Kidney epithelial cell (primary cell): ENCODE data around the gene LARP4B. TPM values are rescaled to one million over a fixed set of nuclear protein-coding genes. Genes with fewer than 3 reads are reported as not detected.

Experiments
- DNase-seq: peaks from one replicate; pipeline ENCODE4 v3.0.0-alpha.2; 2010; ENCODE audit warnings: low read depth
- H3K27me3 ChIP-seq: 2 replicates; pipeline ENCODE4 v1.6.0; 2011; ENCODE audit warnings: low read length; ENCODE audit not compliant: control insufficient read depth, insufficient read depth
- H3K36me3 ChIP-seq: 2 replicates; pipeline ENCODE4 v1.5.1; 2011; ENCODE audit warnings: low read length; ENCODE audit not compliant: control insufficient read depth, insufficient read depth
- H3K4me3 ChIP-seq: 2 replicates; pipeline ENCODE4 v1.5.1; 2011; ENCODE audit warnings: low read depth, mild to moderate bottlenecking, control low read depth, low read length
- CTCF ChIP-seq: IDR thresholded peaks from 2 replicates; pipeline ENCODE4 v1.5.1; 2011; ENCODE audit warnings: mild to moderate bottlenecking, moderate library complexity, low read length, control low read depth, inconsistent platforms; ENCODE audit not compliant: insufficient read depth, poor library complexity, severe bottlenecking
- total RNA-seq: library from RNA; depleted of rRNA; stranded (reverse); fragments of >200 nt; gene quantifications from 2 replicates; pipeline ENCODE4 v1.2.3, GENCODE V29; 2015

LARP4B gene
- total RNA-seq, 1 donor from 2014 or later = 64.0 TPM

DNA sequence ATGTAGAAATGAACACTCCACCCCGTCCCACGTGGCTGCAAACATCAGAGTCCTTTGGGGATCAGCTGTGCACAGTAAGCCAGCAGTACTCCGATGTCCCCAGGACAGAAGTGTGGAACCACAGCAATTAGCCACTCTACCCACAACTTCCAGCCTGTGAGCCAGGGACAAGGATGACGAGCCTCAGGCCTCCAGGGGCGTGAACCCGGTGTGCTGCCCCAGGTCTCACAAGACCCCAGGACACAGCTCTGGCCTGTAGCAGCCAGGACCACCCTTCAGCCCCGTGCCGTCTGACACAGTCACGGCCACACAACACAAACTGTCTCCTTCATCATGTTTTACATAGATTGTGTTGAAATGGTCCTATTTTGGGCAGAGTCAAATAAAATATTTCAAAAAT, 129.0 kb downstream of the LARP4B start:
- Histone ChIP-seq H3K36me3 (peaks cover 2% of the 10 kb centered on the region), H3K4me3 (no peak overlapping the region), H3K27me3 (no peaks in the 10 kb centered on the region)
- DNase-seq = no peak
- TF ChIP-seq CTCF = no peak

- TF ChIP-seq CTCF = no peak
Measured at GRCh38 chr10:797179-797578, 134.3 kb downstream of the LARP4B start.

DNA sequence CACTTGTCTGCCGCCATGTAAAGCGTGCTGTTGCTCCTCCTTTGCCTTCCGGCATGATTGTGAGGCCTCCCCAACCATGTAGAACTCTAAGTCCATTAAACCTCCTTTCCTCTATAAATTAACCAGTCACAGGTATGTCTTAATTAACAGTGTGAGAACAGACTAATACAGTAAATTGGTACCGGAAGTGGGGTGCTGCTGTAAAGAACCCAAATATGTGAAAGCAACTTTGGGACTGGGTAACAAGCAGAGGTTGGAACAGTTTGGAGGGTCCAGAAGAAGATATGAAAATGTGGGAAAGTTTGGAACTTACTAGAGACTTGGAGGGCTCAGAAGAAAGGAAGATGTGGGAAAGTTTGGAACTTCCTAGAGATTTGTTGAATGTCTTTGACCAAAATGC, 135.3 kb downstream of the LARP4B start:
- no peak for DNase-seq
- no peak for TF ChIP-seq CTCF

More at GRCh38 chr10:797179-797578, 134.3 kb downstream of the LARP4B start:
- Histone ChIP-seq H3K27me3 (no peaks in the 10 kb centered on the region), H3K4me3 (no peak overlapping the region), H3K36me3 (no peaks in the 10 kb centered on the region)
- no peak for DNase-seq

GRCh38 chr10:794382-794956, 137.0 kb downstream of the LARP4B start:
- no peak for DNase-seq
- peak; percentile 24 for TF ChIP-seq CTCF
- Histone ChIP-seq H3K27me3 (no peaks in the 10 kb centered on the region), H3K4me3 (no peak overlapping the region), H3K36me3 (no peaks in the 10 kb centered on the region)

More for the DNA sequence above, 135.3 kb downstream of the LARP4B start:
- no peak overlapping the region for H3K4me3 ChIP-seq
- H3K36me3 ChIP-seq = no peaks in the 10 kb centered on the region
- H3K27me3 ChIP-seq = no peaks in the 10 kb centered on the region

DNA sequence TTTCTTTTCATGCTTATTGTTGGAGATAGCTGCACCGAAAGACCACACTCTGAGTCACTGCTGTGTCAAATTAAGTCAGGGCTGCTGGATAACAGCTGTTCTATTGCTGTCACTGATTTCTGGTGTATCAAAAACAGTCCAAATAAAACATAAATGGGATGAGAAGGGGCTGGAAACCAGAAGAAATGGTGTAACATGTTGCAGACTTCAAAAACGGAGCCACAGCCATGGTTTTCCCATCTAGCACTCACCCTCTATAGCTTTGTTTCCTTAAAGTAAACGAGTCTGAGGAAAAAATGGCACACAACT, 138.8 kb downstream of the LARP4B start:
- Histone ChIP-seq H3K4me3 (no peak overlapping the region), H3K36me3 (no peaks in the 10 kb centered on the region), H3K27me3 (no peaks in the 10 kb centered on the region)
- TF ChIP-seq CTCF = no peak
- no peak for DNase-seq

GRCh38 chr10:792083-792791, 139.3 kb downstream of the LARP4B start:
- Histone ChIP-seq H3K36me3 (no peaks in the 10 kb centered on the region), H3K27me3 (no peaks in the 10 kb centered on the region), H3K4me3 (no peak overlapping the region)
- TF ChIP-seq CTCF = no peak
- no peak for DNase-seq
